Adrenal gland (tissue), 5 donors: Measurements from ENCODE around the gene HYAL2.

Source experiments
- POLR2A ChIP-seq, 2 donors: fragments of 450-650 bp; IDR thresholded peaks; one replicate each; pipeline ENCODE4 v1.6.1; 2017; ENCODE audit warnings: antibody characterized with exemption in 2 of 2, mild to moderate bottlenecking in 2 of 2, moderate library complexity in 1 of 2
- TF ChIP-seq, protein P1 (sequence below), 6 experiments: fragments of 450-650 bp in 4 of 6; fragments of 200-600 bp in 2 of 6; sonication (generic) in 1 of 6; IDR thresholded peaks; 1 replicate in 5 of 6; 2 replicates in 1 of 6; pipeline versions ENCODE4 v1.5.1 to v1.8.0; 2016 to 2021; ENCODE audit warnings: antibody characterized with exemption in 6 of 6, mild to moderate bottlenecking in 2 of 6, moderate library complexity in 1 of 6
- donor health status: DM: no; HTN: no; CAD: no.

DNA sequence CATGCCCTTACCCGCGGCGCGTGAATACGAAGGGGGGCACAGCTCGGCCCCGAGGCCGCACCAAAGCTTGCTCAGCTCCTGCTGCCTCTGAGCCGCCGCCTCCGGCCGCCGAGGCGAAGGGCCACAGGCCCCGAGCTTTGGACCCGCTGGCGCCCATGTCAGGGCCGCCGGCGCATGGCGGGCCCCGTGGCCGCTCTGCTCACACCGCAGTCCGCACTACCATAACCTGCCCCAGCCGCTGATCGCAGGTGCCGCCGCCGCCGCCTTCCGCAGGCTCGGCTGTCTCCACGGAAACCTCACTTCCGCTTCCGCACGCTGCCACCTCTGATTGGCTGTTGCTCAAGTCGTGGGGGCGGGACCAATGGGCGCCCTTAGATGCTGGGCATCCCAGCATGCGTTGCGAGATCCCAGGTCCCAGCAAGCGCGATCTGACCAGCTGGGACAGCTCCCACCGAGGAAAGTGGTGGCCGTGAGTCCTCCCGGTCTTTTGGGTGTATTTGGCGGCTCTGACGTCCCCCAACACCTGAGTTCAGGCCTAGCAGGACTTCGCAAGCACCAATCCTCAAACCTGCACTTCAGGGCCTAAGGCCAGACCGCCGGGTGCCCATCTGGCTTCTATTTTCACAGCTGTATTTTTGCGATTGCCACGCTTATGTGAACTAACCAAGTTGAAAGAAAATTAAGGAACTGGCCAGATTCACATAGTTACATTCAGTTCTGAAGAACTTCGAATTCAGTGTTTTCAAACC is 5.6 kb upstream of the HYAL2 start, which contains the start of gene TUSC2:
- TF ChIP-seq, protein P1, sequence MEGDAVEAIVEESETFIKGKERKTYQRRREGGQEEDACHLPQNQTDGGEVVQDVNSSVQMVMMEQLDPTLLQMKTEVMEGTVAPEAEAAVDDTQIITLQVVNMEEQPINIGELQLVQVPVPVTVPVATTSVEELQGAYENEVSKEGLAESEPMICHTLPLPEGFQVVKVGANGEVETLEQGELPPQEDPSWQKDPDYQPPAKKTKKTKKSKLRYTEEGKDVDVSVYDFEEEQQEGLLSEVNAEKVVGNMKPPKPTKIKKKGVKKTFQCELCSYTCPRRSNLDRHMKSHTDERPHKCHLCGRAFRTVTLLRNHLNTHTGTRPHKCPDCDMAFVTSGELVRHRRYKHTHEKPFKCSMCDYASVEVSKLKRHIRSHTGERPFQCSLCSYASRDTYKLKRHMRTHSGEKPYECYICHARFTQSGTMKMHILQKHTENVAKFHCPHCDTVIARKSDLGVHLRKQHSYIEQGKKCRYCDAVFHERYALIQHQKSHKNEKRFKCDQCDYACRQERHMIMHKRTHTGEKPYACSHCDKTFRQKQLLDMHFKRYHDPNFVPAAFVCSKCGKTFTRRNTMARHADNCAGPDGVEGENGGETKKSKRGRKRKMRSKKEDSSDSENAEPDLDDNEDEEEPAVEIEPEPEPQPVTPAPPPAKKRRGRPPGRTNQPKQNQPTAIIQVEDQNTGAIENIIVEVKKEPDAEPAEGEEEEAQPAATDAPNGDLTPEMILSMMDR (IDR thresholded peaks at IDR 0.05): no peak
- peak; percentile 53 to 68 for TF ChIP-seq POLR2A (IDR thresholded peaks at IDR 0.05)
